ENCODE results near the gene PLB1. TPM values are rescaled to one million over a fixed set of nuclear protein-coding genes. Genes with fewer than 3 reads are reported as not detected.

Gene PLB1
- total and polyA plus RNA-seq, 2 donors (not counting 1 experiment from before 2014, with no cell fraction given), result 0.25 to 0.51 TPM

DNA sequence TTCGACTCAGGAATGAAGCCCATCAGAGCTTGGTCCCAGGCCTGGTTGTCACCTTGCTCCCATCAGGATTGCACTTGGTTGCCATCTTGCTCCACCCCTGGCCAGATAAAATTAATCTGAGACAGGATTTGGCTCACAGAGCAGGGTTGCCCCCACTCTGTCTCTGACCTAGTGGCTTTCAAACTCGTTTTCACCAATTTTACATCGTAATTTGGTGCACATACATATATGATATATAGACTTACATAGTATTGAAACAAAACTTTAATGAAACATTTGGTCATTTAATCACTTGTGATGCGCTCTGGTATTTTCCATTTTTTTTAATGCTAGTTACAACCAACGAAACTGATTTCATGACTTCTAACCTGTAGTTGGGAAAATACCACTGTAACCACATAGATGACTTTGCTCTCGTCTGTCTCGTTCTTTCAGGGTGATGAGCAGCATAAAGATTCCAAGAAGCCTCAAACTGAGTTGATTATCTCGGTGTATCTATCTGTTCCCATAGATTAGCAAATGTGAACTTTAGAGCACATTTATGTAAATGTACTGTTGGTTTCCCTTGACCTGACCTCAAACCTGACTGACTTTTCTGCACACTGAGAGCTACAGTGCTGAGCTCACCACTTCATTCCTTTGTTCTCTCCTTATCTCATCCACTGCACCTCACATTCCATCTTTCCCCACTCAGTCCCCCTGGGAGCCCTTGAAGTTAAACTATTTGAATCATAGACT lies 30.5 kb upstream of the PLB1 start:
- ATAC-seq (ENCODE audit: low read depth), result no peak
- no peak overlapping the region for H3K27ac ChIP-seq (ENCODE audit: low read length in 2 of 2)
- Mint-ChIP-seq H3K27ac (no peak overlapping the region), H3K4me3 (no peak overlapping the region), H3K4me1 (no peaks in the 10 kb centered on the region), H3K27me3 (peaks cover 35% of the 10 kb centered on the region), H3K9me3 (ENCODE audit: insufficient read depth) (peaks cover 5% of the 10 kb centered on the region)
- H3K9ac ChIP-seq (ENCODE audit: low read length), result no peak overlapping the region
- H3K27me3 ChIP-seq (replicated peaks in 1 of 4; ENCODE audit: control extremely low read depth in 1 of 4, control insufficient read depth in 3 of 4, insufficient read depth in 4 of 4, low read length in 3 of 4), result peaks cover 0 to 10% (median 0%) of the 10 kb centered on the region in 4 experiments
- H4K20me1 ChIP-seq (ENCODE audit: control insufficient read depth, insufficient read depth, low read length, poor library complexity, severe bottlenecking), result no peaks in the 10 kb centered on the region
- DNase-seq, result no peak
- no peak overlapping the region for H3K4me2 ChIP-seq (replicated peaks; ENCODE audit: low read depth, low read length, poor library complexity, severe bottlenecking)
- WGBS (ENCODE audit: insufficient coverage), result 79% methylated on average over 3 of the region's 8 CpGs
- ChIA-PET POLR2A (no interaction called here), CTCF (interaction anchor here (0.5 kb wide), 1 partner anchor 338 kb away, joined by 3 read pairs; no protein-coding TSS in a partner anchor)
- TF ChIP-seq EZH2 (IDR thresholded peaks at IDR 0.05; ENCODE audit: borderline replicate concordance, insufficient read depth, low read depth, low read length, poor library complexity, severe bottlenecking) (no peak), CTCF (IDR thresholded peaks at IDR 0.05) (no peak)
- H3K36me3 ChIP-seq (replicated peaks in 1 of 2; ENCODE audit: control extremely low read depth in 1 of 2, control insufficient read depth in 1 of 2, extremely low read depth in 1 of 2, insufficient read depth in 2 of 2, low read length in 1 of 2), result no peaks in the 10 kb centered on the region
- no peaks in the 10 kb centered on the region for H3K79me2 ChIP-seq (ENCODE audit: control insufficient read depth, insufficient read depth, low read length)
- H2AFZ ChIP-seq (ENCODE audit: insufficient read depth, low read depth, low read length, poor library complexity, severe bottlenecking), result no peak overlapping the region
- intact Hi-C loops (cut with micrococcal nuclease), result no loop called here
- H3K9me3 ChIP-seq (ENCODE audit: control extremely low read depth in 1 of 3, control insufficient read depth in 2 of 3, insufficient read depth in 1 of 3, low read length in 2 of 3), result peaks cover 0 to 3% (median 0%) of the 10 kb centered on the region in 3 donors
- H3K4me1 ChIP-seq (ENCODE audit: control insufficient read depth in 2 of 2, insufficient read depth in 2 of 2, low read length in 2 of 2), result no peaks in the 10 kb centered on the region
- no peak overlapping the region for H3K4me3 ChIP-seq (ENCODE audit: control extremely low read depth in 1 of 5, extremely low read depth in 1 of 5, insufficient read depth in 1 of 5, low read depth in 2 of 5, low read length in 4 of 5)

DNA sequence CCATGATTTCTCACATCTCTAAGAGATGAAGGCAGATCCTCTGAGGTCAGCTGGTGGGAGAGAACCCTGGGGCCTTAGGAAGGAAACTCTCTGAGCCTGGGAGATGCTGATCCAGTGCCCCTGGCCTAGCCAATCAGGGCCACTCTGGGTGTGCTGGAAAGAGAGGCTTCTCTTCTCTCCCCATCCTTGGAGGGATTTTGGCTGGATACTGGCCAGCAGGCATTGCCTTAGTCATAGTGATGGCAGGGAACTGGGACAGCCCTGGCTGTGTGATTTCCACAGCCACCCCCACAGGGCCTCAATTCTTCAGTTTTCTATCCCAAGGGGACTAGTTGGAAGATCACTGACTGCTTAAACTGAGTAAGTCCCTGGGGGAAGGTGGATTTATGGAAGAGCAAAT lies 26.6 kb upstream of the PLB1 start:
- no peak for TF ChIP-seq EZH2 (IDR thresholded peaks at IDR 0.05; ENCODE audit: borderline replicate concordance, insufficient read depth, low read depth, low read length, poor library complexity, severe bottlenecking)
- TF ChIP-seq CTCF (IDR thresholded peaks at IDR 0.05), result no peak
- Histone ChIP-seq H3K27me3 (replicated peaks in 1 of 4; ENCODE audit: control extremely low read depth in 1 of 4, control insufficient read depth in 3 of 4, insufficient read depth in 4 of 4, low read length in 3 of 4) (peaks cover 0 to 7% (median 0%) of the 10 kb centered on the region in 4 experiments), H3K27ac (ENCODE audit: low read length in 2 of 2) (no peak overlapping the region), H3K9me3 (ENCODE audit: control extremely low read depth in 1 of 3, control insufficient read depth in 2 of 3, insufficient read depth in 1 of 3, low read length in 2 of 3) (peaks cover 0 to 3% (median 0%) of the 10 kb centered on the region in 3 donors), H3K36me3 (replicated peaks in 1 of 2; ENCODE audit: control extremely low read depth in 1 of 2, control insufficient read depth in 1 of 2, extremely low read depth in 1 of 2, insufficient read depth in 2 of 2, low read length in 1 of 2) (no peaks in the 10 kb centered on the region), H3K9ac (ENCODE audit: low read length) (no peak overlapping the region), H4K20me1 (ENCODE audit: control insufficient read depth, insufficient read depth, low read length, poor library complexity, severe bottlenecking) (no peaks in the 10 kb centered on the region), H3K4me3 (ENCODE audit: control extremely low read depth in 1 of 5, extremely low read depth in 1 of 5, insufficient read depth in 1 of 5, low read depth in 2 of 5, low read length in 4 of 5) (no peak overlapping the region), H3K4me2 (replicated peaks; ENCODE audit: low read depth, low read length, poor library complexity, severe bottlenecking) (no peak overlapping the region), H3K4me1 (ENCODE audit: control insufficient read depth in 2 of 2, insufficient read depth in 2 of 2, low read length in 2 of 2) (no peaks in the 10 kb centered on the region), H3K79me2 (ENCODE audit: control insufficient read depth, insufficient read depth, low read length) (no peaks in the 10 kb centered on the region), H2AFZ (ENCODE audit: insufficient read depth, low read depth, low read length, poor library complexity, severe bottlenecking) (no peak overlapping the region)
- H3K27ac Mint-ChIP-seq, result no peak overlapping the region
- intact Hi-C loops (cut with micrococcal nuclease), result no loop called here
- H3K9me3 Mint-ChIP-seq (ENCODE audit: insufficient read depth), result peaks cover under 1% of the 10 kb centered on the region
- POLR2A ChIA-PET, result no interaction called here
- CTCF ChIA-PET, result no interaction called here
- no peak for DNase-seq
- H3K4me1 Mint-ChIP-seq, result no peaks in the 10 kb centered on the region
- H3K27me3 Mint-ChIP-seq, result peaks cover 15% of the 10 kb centered on the region
- no peak for ATAC-seq (ENCODE audit: low read depth)
- H3K4me3 Mint-ChIP-seq, result no peak overlapping the region
